K562 (cell line): Measurements from ENCODE around the gene GADD45GIP1. TPM values are rescaled to one million over a fixed set of nuclear protein-coding genes. Genes with fewer than 3 reads are reported as not detected.

Experiments
- ARHGAP35 ChIP-seq: fragments of 450-650 bp; IDR thresholded peaks from 2 replicates; pipeline ENCODE4 v1.6.1; 2018; ENCODE audit not compliant: partially characterized antibody
- ATF2 ChIP-seq: sonication (generic); formaldehyde crosslinking; IDR thresholded peaks from 2 replicates; pipeline ENCODE4 v1.8.1; 2022; ENCODE audit warnings: missing genetic modification reagents
- BCOR ChIP-seq: fragments of 450-650 bp; IDR thresholded peaks from 2 replicates; pipeline ENCODE4 v1.6.1; 2016
- ETV6 ChIP-seq, 3 experiments: fragments of 150-350 bp in 1 of 3; sonication (generic) in 1 of 3; formaldehyde crosslinking in 1 of 3; IDR thresholded peaks; 2 replicates each; pipeline versions ENCODE4 v1.6.1 to v1.8.0; 2014 to 2022; ENCODE audit warnings: borderline replicate concordance in 2 of 3, low read depth in 2 of 3, antibody characterized with exemption in 1 of 3, low read length in 1 of 3, mild to moderate bottlenecking in 1 of 3, missing genetic modification reagents in 1 of 3
- GABPB1 ChIP-seq: sonication (generic); formaldehyde crosslinking; IDR thresholded peaks from 2 replicates; pipeline ENCODE4 v1.8.0; 2022; ENCODE audit warnings: mild to moderate bottlenecking, missing genetic modification reagents
- HNRNPL ChIP-seq: fragments of 200-400 bp; formaldehyde crosslinking; IDR thresholded peaks from 2 replicates; pipeline ENCODE4 v1.6.1; 2017; ENCODE audit warnings: low read depth, mild to moderate bottlenecking, low read length
- MCM7 ChIP-seq, 2 experiments: fragments of 450-650 bp; IDR thresholded peaks; 2 replicates each; pipeline ENCODE4 v1.6.1; 2016 to 2018
- NCOA2 ChIP-seq, 2 experiments: fragments of 450-650 bp; IDR thresholded peaks; 2 replicates each; pipeline ENCODE4 v1.6.1; 2018; ENCODE audit warnings: mild to moderate bottlenecking in 2 of 2, moderate library complexity in 1 of 2; ENCODE audit not compliant: partially characterized antibody in 2 of 2
- NCOA4 ChIP-seq: fragments of 450-650 bp; IDR thresholded peaks from 2 replicates; pipeline ENCODE4 v1.6.1; 2018; ENCODE audit warnings: mild to moderate bottlenecking; ENCODE audit not compliant: partially characterized antibody
- NEUROD1 ChIP-seq: fragments of 150-350 bp; IDR thresholded peaks from 2 replicates; pipeline ENCODE4 v1.6.1; 2014; ENCODE audit warnings: borderline replicate concordance, low read length, low read depth; ENCODE audit not compliant: partially characterized antibody
- NFIC ChIP-seq: fragments of 450-650 bp; IDR thresholded peaks from 2 replicates; pipeline ENCODE4 v1.6.1; 2017; ENCODE audit warnings: mild to moderate bottlenecking, inconsistent platforms
- RBM14 ChIP-seq: fragments of 200-400 bp; formaldehyde crosslinking; IDR thresholded peaks from 2 replicates; pipeline ENCODE4 v1.6.1; 2018; ENCODE audit warnings: low read depth, mild to moderate bottlenecking, low read length, moderate library complexity, borderline replicate concordance; ENCODE audit not compliant: insufficient read depth
- RBM17 ChIP-seq: fragments of 200-400 bp; formaldehyde crosslinking; IDR thresholded peaks from 2 replicates; pipeline ENCODE4 v1.6.1; 2017; ENCODE audit warnings: low read depth, mild to moderate bottlenecking, low read length, borderline replicate concordance
- SMAD4 ChIP-seq: fragments of 250-450 bp; sonication (Bioruptor Pico); conservative IDR thresholded peaks from 2 replicates; pipeline ENCODE4 v1.8.0; 2021; ENCODE audit warnings: inconsistent platforms, mild to moderate bottlenecking, moderate library complexity
- SMARCC2 ChIP-seq: fragments of 450-650 bp; IDR thresholded peaks from 2 replicates; pipeline ENCODE4 v1.6.1; 2017; ENCODE audit warnings: antibody characterized with exemption, moderate library complexity, mild to moderate bottlenecking, low read depth
- STAG1 ChIP-seq: sonication (generic); formaldehyde crosslinking; IDR thresholded peaks from 2 replicates; pipeline ENCODE4 v1.5.0; 2020; ENCODE audit warnings: missing genetic modification reagents, borderline replicate concordance
- ZBTB5 ChIP-seq: fragments of 450-650 bp; IDR thresholded peaks from 2 replicates; pipeline ENCODE4 v1.6.1; 2017; ENCODE audit warnings: antibody characterized with exemption
- ZBTB8A ChIP-seq: fragments of 450-650 bp; IDR thresholded peaks from 2 replicates; pipeline ENCODE4 v1.6.1; 2018; ENCODE audit warnings: mild to moderate bottlenecking, moderate library complexity; ENCODE audit not compliant: partially characterized antibody
- ZKSCAN3 ChIP-seq: fragments of 250-450 bp; sonication (Bioruptor Pico); IDR thresholded peaks from 2 replicates; pipeline ENCODE4 v1.4.0; 2020
- ZNF124 ChIP-seq: sonication (generic); formaldehyde crosslinking; IDR thresholded peaks from 2 replicates; pipeline ENCODE4 v1.8.1; 2022; ENCODE audit warnings: missing genetic modification reagents
- ZNF197 ChIP-seq: fragments of 200-800 bp; sonication (Bioruptor generic); IDR thresholded peaks from 2 replicates; pipeline ENCODE4 v1.6.1; 2016; ENCODE audit warnings: low read depth, missing genetic modification characterization, missing compliant biosample characterization
- ZNF592 ChIP-seq: fragments of 450-650 bp; IDR thresholded peaks from 2 replicates; pipeline ENCODE4 v1.6.1; 2017; ENCODE audit warnings: antibody characterized with exemption, mild to moderate bottlenecking
- ZNF780A ChIP-seq: fragments of 250-450 bp; sonication (Bioruptor Pico); IDR thresholded peaks from 2 replicates; pipeline ENCODE4 v1.5.0; 2021; ENCODE audit warnings: mild to moderate bottlenecking
- polyA plus RNA-seq, 8 experiments: library from polyadenylated mRNA; depleted of rRNA in 4 of 8; stranded (reverse) in 5 of 8; unstranded in 3 of 8; fragments of >200 nt; fragmentation: Nextera tagmentation in 2 of 8; fragmentation: Illumina TruSeq in 1 of 8; extraction: Ambion mirVana in 2 of 8; extraction: Trizol in 1 of 8; gene quantifications; 2 replicates each; pipeline versions ENCODE4 v1.2.1 to v1.2.3, GENCODE V29; 2011 to 2014; ENCODE audit warnings: inconsistent platforms in 1 of 8, missing spikeins in 1 of 8
- total RNA-seq, 7 experiments: library from RNA; depleted of rRNA in 6 of 7; stranded (reverse); fragments of >200 nt in 6 of 7; fragmentation: Illumina TruSeq in 2 of 7; extraction: Trizol in 2 of 7; gene quantifications; 2 replicates each; pipeline versions ENCODE4 v1.2.1 to v1.2.3, GENCODE V29; 2011 to 2021; ENCODE audit warnings: low replicate concordance in 1 of 7

GADD45GIP1 gene
- total and polyA plus RNA-seq, 9 of the 15 experiments (the other 6 are each of a cell fraction or from before 2014, with no cell fraction given) = 5.1 to 161 (median 29.2) TPM

GRCh38 chr19:12984143-12984627 is 27.2 kb upstream of the GADD45GIP1 start (continued):
- TF ChIP-seq NEUROD1 = no peak
- no peak for TF ChIP-seq NFIC
- 0 out of 2 replicates have a peak, but pooled peaks have one; percentile 61 for TF ChIP-seq ZBTB5
- TF ChIP-seq HNRNPL = no peak
- no peak for TF ChIP-seq MCM7 (IDR thresholded peaks at IDR 0.05)
- TF ChIP-seq RBM14 = no peak
- no peak; the same call in 1 of the 2 replicates for TF ChIP-seq BCOR
- TF ChIP-seq ZNF780A = no peak
- no peak for TF ChIP-seq ZKSCAN3 (CRISPR knock-in tag)
- no peak for TF ChIP-seq SMAD4 (CRISPR knock-in tag)
- no peak for TF ChIP-seq ZNF124 (CRISPR knock-in tag)
- no peak for TF ChIP-seq STAG1 (CRISPR knock-in tag)
- no peak for TF ChIP-seq ATF2 (CRISPR knock-in tag)
- peak; percentile 82 for TF ChIP-seq ARHGAP35
- no peak for TF ChIP-seq ETV6 (IDR thresholded peaks at IDR 0.05; ENCODE audit: borderline replicate concordance in 1 of 2, low read depth in 2 of 2, low read length in 1 of 2)
- TF ChIP-seq ETV6 (CRISPR knock-in tag; IDR thresholded peaks at IDR 0.05; ENCODE audit: borderline replicate concordance) = no peak
- no peak for TF ChIP-seq ZNF592
- no peak for TF ChIP-seq GABPB1
- peak; percentile 8 for TF ChIP-seq NCOA4
- no peak for TF ChIP-seq RBM17
- TF ChIP-seq SMARCC2 = no peak
- no peak for TF ChIP-seq NCOA2 (IDR thresholded peaks at IDR 0.05; ENCODE audit: partially characterized antibody in 2 of 2)
- TF ChIP-seq ZNF197 (CRISPR knock-in tag) = peak; percentile 4; the same call in 1 of the 2 replicates
- no peak for TF ChIP-seq ZBTB8A
